HG03196 (cell line): ENCODE measurements around the gene THAP11.
"Not testable (repeated sequence)": the region's sequence is repeated elsewhere in the genome, so short reads cannot be mapped to it uniquely, and the experiment has no call there.

Experiments
- ATAC-seq: cut with Tn5 transposase; IDR thresholded peaks from one replicate; pipeline ENCODE4 v1.9.1; 2021; ENCODE audit not compliant: unreplicated experiment

Gene THAP11

DNA sequence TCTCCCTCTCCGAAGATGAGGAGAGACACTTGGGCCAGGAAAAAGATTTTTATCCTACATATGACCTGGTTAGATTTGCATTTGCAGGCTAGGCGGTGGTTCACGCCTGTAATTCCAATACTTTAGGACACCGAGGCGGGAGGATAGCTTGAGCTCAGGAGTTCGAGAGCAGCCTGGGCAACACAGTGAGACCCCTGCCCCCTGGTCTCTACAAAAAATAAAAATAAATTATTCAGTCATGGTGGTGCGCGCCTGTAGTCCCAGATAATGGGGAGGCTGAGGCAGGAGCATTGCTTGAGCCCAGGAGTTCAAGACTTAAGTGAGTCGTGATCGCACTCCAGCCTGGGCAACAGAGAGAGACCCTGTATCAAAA, 7.9 kb upstream of the THAP11 start:
- no peak for ATAC-seq

DNA sequence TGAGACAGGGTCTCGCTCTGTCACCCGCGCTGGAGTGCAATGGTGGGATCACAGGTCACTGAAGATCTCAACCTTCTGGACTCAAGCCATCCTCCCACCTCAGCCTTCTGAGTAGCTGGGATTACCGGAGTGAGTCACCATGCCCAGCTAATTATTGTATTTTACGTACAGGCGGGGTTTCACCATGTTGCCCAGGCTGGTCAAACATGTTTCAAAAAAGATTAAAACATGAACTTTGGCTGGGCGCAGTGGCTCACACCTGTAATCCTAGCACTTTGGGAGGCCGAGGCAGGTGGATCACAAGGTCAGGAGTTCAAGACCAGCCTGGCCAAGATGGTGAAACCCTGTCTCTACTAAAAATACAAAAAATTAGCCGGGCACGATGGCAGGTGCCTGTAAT, 4.9 kb upstream of the THAP11 start:
- not testable (repeated sequence) for ATAC-seq

DNA sequence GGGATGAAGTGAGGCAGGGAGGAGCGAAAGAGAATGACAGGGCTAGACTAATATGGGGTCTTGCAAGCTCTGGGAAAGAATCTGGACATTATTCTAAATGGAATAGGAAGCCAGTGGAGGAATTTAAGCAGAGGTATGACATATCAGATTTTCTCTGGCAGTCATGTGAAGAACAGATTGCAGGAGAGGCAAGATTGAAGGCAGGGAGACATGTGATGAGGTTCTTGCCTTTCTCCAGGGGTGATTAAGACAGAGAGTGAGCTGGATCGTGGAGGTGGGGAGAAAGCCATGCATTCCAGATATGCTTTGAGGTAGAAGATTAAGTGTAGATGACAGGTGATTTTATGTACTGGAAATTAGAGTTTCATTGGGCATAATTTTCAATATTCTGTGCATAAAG, 4.3 kb upstream of the THAP11 start:
- ATAC-seq = no peak

DNA sequence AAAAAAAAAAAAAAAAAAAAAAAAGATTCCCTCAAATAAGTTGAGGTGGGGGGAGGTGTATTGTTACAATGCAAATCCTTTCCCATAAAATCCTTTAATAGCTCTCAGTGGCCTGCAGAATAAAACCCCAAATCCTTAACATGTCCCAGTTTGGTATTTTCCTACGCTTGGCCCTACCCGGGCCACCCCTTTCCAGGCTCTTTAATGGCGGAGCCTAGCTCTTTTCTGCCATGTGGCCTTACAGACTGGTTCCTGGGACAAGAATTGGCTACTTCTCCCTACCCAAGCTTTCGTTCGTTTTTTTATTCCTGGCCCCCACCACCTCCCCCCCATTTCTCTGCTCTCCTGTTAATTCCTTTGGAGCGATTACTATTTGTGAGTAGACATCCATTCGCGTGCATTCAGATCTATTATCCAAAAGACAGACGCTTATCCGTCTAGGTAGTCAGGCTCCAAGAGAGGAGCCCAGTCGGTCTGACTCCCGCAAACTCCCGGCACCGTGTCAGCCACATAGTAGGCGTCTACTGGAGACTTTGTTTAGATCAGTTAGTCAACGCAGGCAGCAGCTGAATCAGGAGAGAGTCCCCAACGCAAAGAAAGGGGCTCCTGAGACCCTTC, 813 bp upstream of the THAP11 start:
- ATAC-seq = no peak

DNA sequence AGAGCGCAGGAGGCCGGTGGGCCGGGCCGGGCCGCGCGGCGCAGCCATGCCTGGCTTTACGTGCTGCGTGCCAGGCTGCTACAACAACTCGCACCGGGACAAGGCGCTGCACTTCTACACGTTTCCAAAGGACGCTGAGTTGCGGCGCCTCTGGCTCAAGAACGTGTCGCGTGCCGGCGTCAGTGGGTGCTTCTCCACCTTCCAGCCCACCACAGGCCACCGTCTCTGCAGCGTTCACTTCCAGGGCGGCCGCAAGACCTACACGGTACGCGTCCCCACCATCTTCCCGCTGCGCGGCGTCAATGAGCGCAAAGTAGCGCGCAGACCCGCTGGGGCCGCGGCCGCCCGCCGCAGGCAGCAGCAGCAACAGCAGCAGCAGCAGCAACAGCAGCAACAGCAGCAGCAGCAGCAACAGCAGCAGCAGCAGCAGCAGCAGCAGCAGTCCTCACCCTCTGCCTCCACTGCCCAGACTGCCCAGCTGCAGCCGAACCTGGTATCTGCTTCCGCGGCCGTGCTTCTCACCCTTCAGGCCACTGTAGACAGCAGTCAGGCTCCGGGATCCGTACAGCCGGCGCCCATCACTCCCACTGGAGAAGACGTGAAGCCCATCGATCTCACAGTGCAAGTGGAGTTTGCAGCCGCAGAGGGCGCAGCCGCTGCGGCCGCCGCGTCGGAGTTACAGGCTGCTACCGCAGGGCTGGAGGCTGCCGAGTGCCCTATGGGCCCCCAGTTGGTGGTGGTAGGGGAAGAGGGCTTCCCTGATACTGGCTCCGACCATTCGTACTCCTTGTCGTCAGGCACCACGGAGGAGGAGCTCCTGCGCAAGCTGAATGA, 606 bp downstream of the THAP11 start:
- peak; percentile 6 for ATAC-seq

DNA sequence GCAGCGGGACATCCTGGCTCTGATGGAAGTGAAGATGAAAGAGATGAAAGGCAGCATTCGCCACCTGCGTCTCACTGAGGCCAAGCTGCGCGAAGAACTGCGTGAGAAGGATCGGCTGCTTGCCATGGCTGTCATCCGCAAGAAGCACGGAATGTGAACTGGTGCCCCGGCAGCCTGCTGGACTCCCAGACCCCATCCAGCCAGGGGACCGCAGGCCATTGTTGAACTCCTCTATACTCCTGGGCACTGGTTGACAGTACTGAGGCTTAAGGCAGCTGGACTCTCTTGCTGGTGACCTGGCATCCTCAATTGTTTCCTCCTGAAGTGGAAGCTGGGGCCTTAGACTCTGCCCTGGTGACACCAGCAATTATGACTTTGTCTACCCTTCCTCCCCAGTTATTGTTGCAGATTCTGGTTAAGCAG, 1.2 kb downstream of the THAP11 start:
- ATAC-seq = no peak

DNA sequence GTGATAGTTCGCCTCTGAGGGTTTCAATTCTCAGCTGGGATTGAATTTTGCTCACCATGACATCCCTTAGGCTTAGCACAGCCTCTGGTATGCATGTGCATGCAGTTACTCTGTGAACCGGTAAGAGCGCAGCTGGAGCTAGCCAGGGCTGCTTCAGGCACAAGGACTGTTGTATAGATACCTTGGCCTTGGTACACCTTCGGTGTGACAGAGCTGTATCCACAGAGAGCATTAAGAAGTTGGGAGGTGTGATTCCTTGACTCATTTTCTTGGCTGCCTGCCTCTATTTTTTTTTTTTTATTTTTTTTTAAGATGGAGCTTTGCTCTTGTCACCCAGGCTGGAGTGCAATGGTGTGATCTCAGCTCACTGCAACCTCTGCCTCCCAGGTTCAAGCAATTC, 2.4 kb downstream of the THAP11 start:
- no peak for ATAC-seq

DNA sequence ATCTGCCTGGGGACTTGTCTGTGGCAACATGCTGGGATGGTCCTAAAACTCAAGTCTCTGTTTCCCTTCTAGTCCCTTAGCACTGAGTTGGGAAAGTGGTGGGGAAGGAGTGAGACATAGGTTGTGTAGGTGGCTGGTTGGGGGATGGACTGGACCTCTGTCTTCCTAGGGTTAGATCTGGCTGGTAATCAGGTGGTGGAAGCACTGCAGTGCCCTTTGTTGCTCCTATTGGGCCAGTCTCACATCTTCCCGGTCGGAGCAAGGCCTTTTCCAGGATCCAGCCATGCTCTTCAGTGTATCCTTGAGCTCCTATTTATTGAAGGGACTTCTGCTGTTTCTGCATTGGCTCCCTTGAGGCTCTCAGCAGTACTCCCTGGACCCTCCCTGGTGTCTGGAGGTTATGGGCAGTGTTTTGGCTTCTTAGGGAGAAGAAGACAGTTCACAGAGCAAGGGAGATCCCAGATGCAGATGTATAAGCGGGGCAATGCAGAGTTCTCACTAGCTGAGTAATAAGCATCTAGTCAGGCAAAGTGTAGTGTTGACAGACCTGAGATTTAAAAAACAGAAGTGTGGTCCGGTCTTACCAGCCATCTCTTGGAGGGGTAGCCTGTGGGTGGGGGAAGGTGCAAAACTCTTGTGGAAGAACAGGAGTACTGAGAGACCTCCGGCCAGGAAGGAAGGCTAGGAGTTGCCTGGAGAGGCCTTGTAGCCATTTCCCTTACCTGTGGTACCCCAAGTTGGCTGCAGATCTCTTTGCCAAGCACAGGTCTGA, 3.4 kb downstream of the THAP11 start:
- no peak for ATAC-seq

DNA sequence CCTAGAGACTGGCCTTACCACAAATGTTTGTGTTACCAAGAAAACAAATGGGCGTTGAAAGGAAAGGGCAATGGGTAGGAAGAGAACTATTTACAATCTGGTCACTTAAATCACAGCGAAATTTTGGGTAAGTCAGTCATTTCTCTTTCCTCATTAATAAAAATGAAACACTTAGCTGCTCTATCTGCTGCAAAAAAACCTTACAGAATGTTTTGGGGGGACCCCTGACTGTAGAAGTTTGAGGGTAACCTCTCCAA, 3.9 kb downstream of the THAP11 start:
- ATAC-seq = no peak

DNA sequence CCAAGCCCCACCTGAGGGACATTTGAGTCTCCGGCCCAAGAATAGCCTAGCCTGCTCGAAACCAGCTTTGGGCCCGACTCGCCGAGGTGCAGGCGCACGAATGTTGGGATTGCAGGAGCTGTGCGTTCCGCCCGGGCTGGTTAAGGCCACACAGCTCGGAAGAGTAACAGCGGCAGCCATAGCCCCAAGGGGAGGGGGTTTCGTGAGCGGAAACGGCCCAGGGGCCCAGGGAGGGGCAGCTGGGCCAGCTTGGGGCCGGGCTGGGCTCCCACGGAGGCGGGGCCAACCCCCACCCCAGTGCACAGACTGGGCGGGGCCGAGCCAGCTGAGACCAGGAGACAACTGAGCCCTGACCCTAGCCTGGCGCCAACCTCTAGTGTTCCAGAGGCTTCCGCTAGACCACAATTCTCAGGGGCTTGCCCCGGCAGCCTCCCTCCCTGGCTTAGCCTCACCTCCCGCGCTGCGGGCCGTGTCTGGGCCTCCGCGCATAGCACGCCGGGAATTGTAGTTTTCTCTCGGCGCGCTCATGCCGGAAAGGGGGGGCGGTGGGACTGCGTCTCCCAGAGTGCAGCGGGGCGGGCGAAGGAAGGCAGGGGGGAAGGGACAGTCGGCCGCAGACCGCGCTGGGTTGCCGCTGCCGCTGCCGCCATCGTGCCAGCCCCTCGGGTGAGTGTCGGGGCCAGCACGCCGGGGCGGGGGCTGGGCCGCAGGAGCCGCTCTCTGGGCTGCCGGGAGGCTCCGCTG, 4.4 kb downstream of the THAP11 start, which contains the start of gene NUTF2:
NUTF2 (plus strand) TSS at position 614 of the 744 bp plus-strand sequence. CDS start 18,198 bp downstream, outside the sequence.
- ATAC-seq = peak; percentile 44

DNA sequence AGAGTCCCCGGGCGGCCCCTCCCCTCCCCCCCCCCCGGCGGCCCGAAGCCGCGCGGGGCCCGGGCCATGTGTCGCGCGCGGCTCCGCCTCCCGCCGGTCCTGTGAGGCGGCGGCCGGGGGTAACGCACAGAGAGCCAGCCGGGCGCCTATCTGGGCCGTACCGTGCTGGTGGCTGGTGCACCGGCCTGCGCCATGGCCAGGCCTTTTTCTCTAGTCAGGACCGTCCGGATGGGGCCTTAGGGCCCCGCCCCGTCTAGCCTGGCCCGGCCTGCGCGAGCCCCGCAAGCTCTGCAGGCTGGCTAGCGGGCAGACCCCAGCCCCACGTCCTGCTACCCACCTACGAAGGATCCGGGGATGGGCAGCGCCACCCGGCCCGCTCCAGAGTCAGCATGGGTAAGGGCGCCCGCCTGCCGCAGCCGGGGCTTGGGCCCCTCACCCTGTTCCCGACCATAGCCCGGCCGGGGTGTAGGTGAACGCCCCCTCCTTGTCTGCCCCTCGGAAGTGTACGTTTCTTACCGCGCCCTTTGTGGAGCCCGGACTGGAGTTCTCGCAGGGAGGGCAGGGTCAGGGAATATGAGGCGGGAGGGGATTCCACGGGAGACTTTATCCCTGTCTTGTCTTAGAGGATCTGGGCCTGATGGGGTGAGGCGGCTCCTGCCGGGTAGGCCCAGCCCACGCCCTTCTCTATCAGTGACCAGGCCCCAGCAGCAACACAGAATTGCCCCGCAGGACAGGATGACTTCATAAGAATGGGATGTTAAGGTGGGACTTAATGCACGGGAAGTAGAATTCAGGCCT, 5.1 kb downstream of the THAP11 start, which contains the start of gene CENPT:
CENPT (minus strand) TSS at position 630 of the 798 bp plus-strand sequence. CDS start 13,834 bp downstream, outside the sequence.
- peak; percentile 34 for ATAC-seq

DNA sequence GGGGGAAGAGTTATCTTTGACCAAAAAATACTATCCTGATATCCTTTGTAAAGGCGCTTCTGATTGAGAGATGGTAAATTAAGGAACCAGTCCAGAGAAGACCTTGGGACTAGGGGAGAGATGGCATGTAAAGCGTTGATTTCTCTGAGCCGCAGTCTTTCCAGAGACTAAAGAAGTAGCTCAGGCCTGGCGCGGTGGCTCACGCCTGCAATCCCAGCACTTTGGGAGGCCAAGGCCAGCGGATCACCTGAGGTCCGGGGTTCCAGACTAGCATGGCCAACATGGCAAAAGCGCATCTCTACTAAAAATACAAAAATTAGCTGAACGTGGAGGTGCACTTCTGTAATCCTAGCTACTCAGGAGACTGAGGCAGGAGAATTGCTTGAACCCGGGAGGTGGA, 6.0 kb downstream of the THAP11 start:
- ATAC-seq = no peak

DNA sequence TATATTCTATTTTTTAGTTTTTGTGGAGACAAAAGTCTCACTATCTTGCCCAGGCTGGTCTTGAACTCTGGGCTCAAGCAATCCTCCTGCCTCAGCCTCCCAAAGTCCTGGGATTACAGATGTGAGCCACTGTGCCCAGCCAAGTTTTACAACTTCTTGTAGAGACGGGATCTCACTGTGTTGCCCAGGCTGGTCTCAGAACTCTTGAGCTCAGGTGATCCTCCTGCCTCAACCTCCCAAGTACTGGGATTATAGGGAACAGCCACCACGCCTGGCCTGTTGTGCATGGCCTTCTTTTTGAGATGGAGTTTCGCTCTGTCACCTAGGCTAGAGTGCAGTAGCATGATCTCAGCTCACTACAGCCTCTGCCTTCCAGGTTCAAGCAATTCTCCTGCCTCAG, 11.6 kb downstream of the THAP11 start:
- no peak for ATAC-seq

DNA sequence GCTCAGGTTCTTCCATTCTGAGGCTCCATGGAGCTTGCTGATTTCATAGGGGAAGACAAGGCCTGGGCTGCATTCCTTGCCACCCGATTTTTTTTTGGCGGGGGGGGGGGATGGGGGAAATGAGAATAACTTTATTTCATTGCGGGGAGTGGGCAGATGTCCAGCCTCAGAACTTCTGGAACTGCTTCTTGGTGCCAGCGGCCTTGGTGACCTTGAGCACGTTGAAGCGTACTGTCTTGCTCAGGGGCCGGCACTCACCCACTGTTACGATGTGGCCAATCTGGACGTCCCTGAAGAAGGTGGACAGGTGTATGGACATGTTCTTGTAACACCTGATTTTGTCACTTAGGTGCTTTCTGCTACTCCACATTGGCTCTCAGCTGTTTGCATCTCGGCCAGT, 13.7 kb downstream of the THAP11 start:
- no peak for ATAC-seq

DNA sequence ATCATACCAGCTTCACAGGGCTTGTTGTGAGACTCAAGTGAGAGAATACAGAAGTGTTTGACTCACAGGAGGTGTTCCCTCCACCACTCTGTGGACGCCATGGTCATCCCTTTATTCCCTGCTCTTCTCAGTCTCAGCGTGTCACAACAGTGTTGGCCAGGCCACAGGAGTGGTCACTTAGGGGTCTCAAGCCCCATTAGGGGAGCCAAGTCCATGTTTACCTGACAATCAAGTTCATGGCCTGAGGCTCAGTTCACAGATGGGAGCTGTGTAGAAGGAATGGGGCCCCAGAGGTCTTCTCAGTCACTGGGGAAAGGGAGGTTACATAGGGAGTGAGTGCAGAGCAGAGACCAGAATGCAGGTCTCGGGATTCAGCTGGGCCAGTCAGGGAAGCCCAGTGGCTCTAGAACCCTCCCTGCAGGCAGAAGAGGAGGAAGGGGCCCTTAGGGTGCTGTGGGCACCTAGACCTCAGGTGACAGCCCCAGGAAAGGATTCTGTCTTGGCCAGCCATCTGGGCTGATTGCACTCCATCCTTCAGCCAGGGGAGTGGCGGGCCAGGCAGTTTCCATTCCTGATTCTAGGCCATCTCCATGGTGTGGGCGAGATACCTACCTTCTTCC, 14.9 kb downstream of the THAP11 start:
- ATAC-seq = no peak

DNA sequence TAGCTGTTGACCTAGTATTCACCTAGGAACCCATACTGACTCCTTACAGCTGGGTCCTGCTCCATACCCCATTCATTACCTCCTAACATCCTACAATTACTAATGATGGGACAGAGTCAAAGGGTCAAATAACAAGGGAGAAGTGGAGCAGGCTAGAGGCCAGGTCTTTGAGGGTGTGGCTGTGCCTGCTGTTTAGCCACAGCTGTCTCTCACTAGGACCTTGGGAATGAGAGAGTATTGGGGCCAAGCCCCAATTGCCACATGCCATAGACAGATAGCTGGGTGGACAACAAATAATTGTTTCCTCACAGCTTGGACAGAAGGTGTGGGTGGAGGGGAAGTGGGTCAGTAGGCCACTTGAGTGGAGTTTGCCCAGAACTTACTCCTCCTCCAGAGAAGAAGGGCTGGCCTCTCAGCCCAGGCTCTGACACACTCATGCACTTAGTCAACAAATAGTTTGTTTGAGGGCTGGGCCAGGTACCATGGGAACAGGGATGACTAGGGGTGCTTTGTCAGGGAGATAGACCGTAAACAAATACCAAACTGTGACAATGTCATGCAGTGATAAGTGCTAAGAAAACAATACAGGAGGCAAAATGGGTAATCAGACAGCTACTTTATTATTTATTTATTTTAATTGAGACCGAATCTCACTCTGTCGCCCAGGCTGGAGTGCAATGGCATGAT, 15.6 kb downstream of the THAP11 start:
- ATAC-seq = no peak

DNA sequence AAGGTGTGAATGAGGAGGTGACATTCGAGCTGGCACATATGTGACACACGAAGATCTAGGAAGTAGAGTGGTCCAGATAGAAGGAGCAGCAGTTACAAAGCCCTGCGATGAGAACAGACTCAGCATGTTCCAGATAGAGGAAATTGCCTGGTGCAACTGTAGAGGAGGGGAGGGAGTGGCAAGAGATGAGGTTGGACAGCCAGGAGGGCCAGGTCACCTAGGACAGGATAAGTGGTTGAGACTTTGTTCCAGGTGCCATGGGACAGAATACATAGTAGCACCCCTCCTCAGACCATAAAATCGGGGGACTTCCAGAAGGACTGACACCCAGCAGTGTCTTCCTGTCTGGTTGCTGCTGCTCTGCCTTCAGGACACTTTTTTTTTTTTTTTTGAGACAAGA, 16.4 kb downstream of the THAP11 start:
- no peak for ATAC-seq

DNA sequence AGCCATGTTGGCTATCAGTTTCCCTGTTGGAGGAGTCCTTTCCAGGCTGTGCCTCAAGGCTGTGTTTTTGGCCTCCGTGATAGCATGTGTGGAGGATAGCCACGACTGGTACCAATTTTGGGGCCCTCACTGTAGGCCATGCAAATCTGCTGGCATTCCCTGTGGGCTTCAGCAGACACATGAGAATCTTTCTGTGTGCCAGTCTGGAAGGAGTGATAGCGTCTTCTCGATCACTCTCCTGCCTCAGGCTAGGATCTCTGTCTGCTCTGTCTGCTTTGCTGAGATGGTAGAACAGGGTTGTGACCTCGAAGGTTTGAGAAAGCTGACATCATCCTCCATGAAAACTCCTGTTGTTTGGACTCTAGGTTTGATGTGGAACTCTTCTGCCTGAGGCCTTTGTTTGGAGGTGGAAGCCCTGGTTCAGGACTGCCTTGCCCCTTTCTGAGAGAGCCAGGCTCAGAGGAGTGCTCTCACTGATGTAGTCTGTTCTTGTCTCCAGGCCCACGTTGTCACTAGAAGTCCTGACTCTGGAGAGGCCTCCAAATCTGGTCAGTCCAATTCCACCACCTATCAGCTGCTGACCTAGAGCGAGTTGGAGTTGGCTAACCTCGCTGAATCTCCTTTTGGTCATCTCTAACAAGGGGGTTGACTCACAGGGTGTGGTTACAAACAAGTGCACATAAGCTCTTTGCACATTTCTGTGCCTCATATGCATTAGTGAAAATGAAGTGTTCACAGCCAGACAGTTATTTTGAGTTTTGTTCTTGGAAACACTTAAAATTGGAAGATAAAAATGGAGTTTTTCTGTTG, 18.7 kb downstream of the THAP11 start:
- ATAC-seq = no peak

DNA sequence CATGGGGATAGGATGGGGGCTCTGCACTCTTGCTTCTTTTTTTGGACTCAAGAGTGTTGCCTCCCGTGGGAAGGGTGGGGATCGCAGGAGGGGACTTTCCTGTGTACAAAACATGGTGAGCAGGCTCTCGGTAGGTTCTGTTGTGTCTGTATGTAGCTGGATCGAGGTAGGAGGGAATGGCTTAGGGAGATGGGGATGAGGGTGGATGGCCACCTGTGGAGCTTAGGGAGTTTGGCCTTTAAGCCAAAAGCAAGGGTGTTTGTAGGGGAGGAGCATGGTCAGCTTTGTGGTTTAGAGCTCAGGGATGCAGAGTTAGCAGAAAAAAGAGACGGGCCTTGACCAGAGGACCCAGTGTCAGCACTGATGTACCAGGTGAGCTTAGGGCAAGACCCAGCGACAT, 19.8 kb downstream of the THAP11 start:
- ATAC-seq = no peak
